GM21381 (cell line): ENCODE results near the gene FAM3B.

Experiments used
- ATAC-seq: cut with Tn5 transposase; IDR thresholded peaks from one replicate; pipeline ENCODE4 v1.9.1; 2021; ENCODE audit warnings: mild to moderate bottlenecking, moderate library complexity; ENCODE audit not compliant: unreplicated experiment

FAM3B gene

GRCh38 chr21:41388259-41388658, 71.7 kb downstream of the FAM3B start:
- ATAC-seq = no peak

GRCh38 chr21:41390043-41390639, 73.5 kb downstream of the FAM3B start:
- no peak for ATAC-seq

- no peak for ATAC-seq
Observed at GRCh38 chr21:41393876-41394465, 77.4 kb downstream of the FAM3B start.

- no peak for ATAC-seq
Observed at GRCh38 chr21:41396558-41397075, 80.0 kb downstream of the FAM3B start.

GRCh38 chr21:41397471-41397891, 80.9 kb downstream of the FAM3B start:
- no peak for ATAC-seq

GRCh38 chr21:41398251-41398650, 81.7 kb downstream of the FAM3B start:
- ATAC-seq = no peak

- ATAC-seq = no peak
Observed at GRCh38 chr21:41398831-41399230, 82.2 kb downstream of the FAM3B start.

GRCh38 chr21:41399246-41399800, 82.7 kb downstream of the FAM3B start:
- no peak for ATAC-seq

GRCh38 chr21:41402231-41402630, 85.6 kb downstream of the FAM3B start:
- no peak for ATAC-seq

GRCh38 chr21:41402796-41403195, 86.2 kb downstream of the FAM3B start:
- no peak for ATAC-seq

GRCh38 chr21:41403331-41403730, 86.7 kb downstream of the FAM3B start:
- ATAC-seq = no peak

GRCh38 chr21:41403966-41404365, 87.4 kb downstream of the FAM3B start:
- ATAC-seq = no peak

- ATAC-seq = no peak
Observed at GRCh38 chr21:41405321-41405720, 88.7 kb downstream of the FAM3B start.

GRCh38 chr21:41406340-41406739, 89.7 kb downstream of the FAM3B start:
- ATAC-seq = no peak
